HCT116 (cell line): ENCODE measurements around the gene PPP2R1B. TPM values are rescaled to one million over a fixed set of nuclear protein-coding genes. Genes with fewer than 3 reads are reported as not detected.

Source experiments
- ATAC-seq: fragments of 200-7000 bp; cut with Tn5 transposase; 2 replicates; pipeline ENCODE4 v1.9.1; 2020; ENCODE audit warnings: mild to moderate bottlenecking, moderate library complexity
- BruUV-seq: library from RNA; stranded (reverse); fragments of 400-500 nt; replicated peaks from 2 replicates; lab custom pipeline; 2021; lab: Mats Ljungman, UMichigan
- CTCF ChIA-PET: fragments of 300-600 bp; sonication (Branson Sonifier 250); formaldehyde crosslinking; loops from one replicate; lab custom pipeline; 2021; ENCODE audit warnings: antibody characterized with exemption; lab: Charles Lee
- POLR2A ChIA-PET: fragments of 300-600, 350-600 bp; sonication (Branson Sonifier 250); formaldehyde crosslinking; loops from one replicate; lab custom pipeline; 2021; ENCODE audit warnings: antibody characterized with exemption; lab: Charles Lee
- RAD21 ChIA-PET, 2 experiments: fragments of 300-600 bp; sonication (Branson Sonifier 250); formaldehyde crosslinking; loops; one replicate each; lab custom pipeline; 2023; ENCODE audit warnings: low total read pairs in 2 of 2; ENCODE audit not compliant: uncharacterized antibody in 2 of 2, unreplicated experiment in 2 of 2, low non-redundant PET in 1 of 2; lab: Charles Lee
- DNase-seq: peaks from one replicate; pipeline ENCODE4 v3.0.0-alpha.2; 2010; ENCODE audit warnings: low read depth, low spot score
- H2AFZ ChIP-seq: fragments of 200-600 bp; shearing (Covaris generic), sonication (generic); 2 replicates; pipeline ENCODE4 v1.6.1; 2017; ENCODE audit warnings: low read depth, mixed run types, mixed read lengths, antibody characterized with exemption, low read length; ENCODE audit not compliant: poor library complexity, severe bottlenecking
- H3K27ac ChIP-seq: 2 replicates; pipeline ENCODE4 v1.5.1; 2012; ENCODE audit warnings: low read depth, low read length
- H3K27me3 ChIP-seq: fragments of 200-600 bp; sonication (generic); 2 replicates; pipeline ENCODE4 v1.6.1; 2016; ENCODE audit warnings: mixed run types, low read length, mixed read lengths; ENCODE audit not compliant: insufficient read depth
- H3K36me3 ChIP-seq, 2 experiments: fragments of 200-500 bp in 1 of 2; fragments of 200-600 bp in 1 of 2; sonication (Bioruptor generic) in 1 of 2; sonication (generic) in 1 of 2; 2 replicates each; pipeline versions ENCODE4 v1.5.1 to v1.6.1; 2014 to 2016; ENCODE audit warnings: low read length in 2 of 2, inconsistent platforms in 1 of 2, mixed read lengths in 1 of 2, mixed run types in 1 of 2; ENCODE audit not compliant: insufficient read depth in 2 of 2, control insufficient read depth in 1 of 2
- H3K4me1 ChIP-seq, 2 experiments: fragments of 200-600 bp in 1 of 2; sonication (generic) in 1 of 2; 2 replicates each; pipeline versions ENCODE4 v1.5.1 to v1.6.1; 2012 to 2017; ENCODE audit warnings: low read length in 2 of 2, inconsistent platforms in 1 of 2, mild to moderate bottlenecking in 1 of 2, mixed read lengths in 1 of 2, mixed run types in 1 of 2, moderate library complexity in 1 of 2; ENCODE audit not compliant: insufficient read depth in 2 of 2, control insufficient read depth in 1 of 2
- H3K4me2 ChIP-seq: fragments of 200-600 bp; sonication (generic); 2 replicates; pipeline ENCODE4 v1.6.1; 2017; ENCODE audit warnings: mixed run types, low read length, mixed read lengths
- H3K4me3 ChIP-seq, 2 experiments: fragments of 200-600 bp in 1 of 2; sonication (generic) in 1 of 2; replicated peaks in 1 of 2; 2 replicates each; pipeline ENCODE4 v1.5.1; 2011 to 2016; ENCODE audit warnings: low read length in 2 of 2, control low read depth in 1 of 2, low read depth in 1 of 2, mild to moderate bottlenecking in 1 of 2, mixed read lengths in 1 of 2, mixed run types in 1 of 2
- H3K79me2 ChIP-seq: fragments of 200-600 bp; sonication (generic); 2 replicates; pipeline ENCODE4 v1.6.1; 2017; ENCODE audit warnings: mild to moderate bottlenecking, mixed run types, low read length, moderate library complexity, mixed read lengths; ENCODE audit not compliant: insufficient read depth
- H3K9ac ChIP-seq: fragments of 200-600 bp; sonication (generic); 2 replicates; pipeline ENCODE4 v1.6.1; 2016; ENCODE audit warnings: low read length, mixed read lengths
- H3K9me2 ChIP-seq: fragments of 200-600 bp; sonication (generic), shearing (Covaris generic); 2 replicates; pipeline ENCODE4 v1.6.1; 2017; ENCODE audit warnings: mixed run types, mild to moderate bottlenecking, moderate library complexity; ENCODE audit not compliant: insufficient read depth
- H3K9me3 ChIP-seq, 2 experiments: fragments of 200-500 bp in 1 of 2; fragments of 200-600 bp in 1 of 2; sonication (Bioruptor generic) in 1 of 2; sonication (generic) in 1 of 2; 2 replicates each; pipeline ENCODE4 v1.6.1; 2014 to 2017; ENCODE audit warnings: low read length in 2 of 2, mixed read lengths in 2 of 2, inconsistent platforms in 1 of 2, low read depth in 1 of 2, mild to moderate bottlenecking in 1 of 2, mixed run types in 1 of 2, moderate library complexity in 1 of 2; ENCODE audit not compliant: control insufficient read depth in 1 of 2, insufficient read depth in 1 of 2
- H4K20me1 ChIP-seq: fragments of 200-600 bp; sonication (generic), shearing (Covaris generic); 2 replicates; pipeline ENCODE4 v1.6.1; 2017; ENCODE audit warnings: mixed run types, mild to moderate bottlenecking, moderate library complexity; ENCODE audit not compliant: insufficient read depth
- CBX3 ChIP-seq: IDR thresholded peaks from 2 replicates; pipeline ENCODE4 v1.6.1; 2012; ENCODE audit warnings: low read depth
- EZH2phosphoT487 ChIP-seq: fragments of 200-600 bp; IDR thresholded peaks from 2 replicates; pipeline ENCODE4 v1.6.1; 2018; ENCODE audit warnings: antibody characterized with exemption, borderline replicate concordance
- POLR2AphosphoS5 ChIP-seq: IDR thresholded peaks from 2 replicates; pipeline ENCODE4 v1.6.1; 2011; ENCODE audit warnings: mild to moderate bottlenecking, low read depth, low read length, moderate library complexity
- RAD21 ChIP-seq: IDR thresholded peaks from 2 replicates; pipeline ENCODE4 v1.6.1; 2012; ENCODE audit warnings: low read depth, mild to moderate bottlenecking
- SP1 ChIP-seq: IDR thresholded peaks from 2 replicates; pipeline ENCODE4 v1.6.1; 2012; ENCODE audit warnings: low read depth
- YY1 ChIP-seq: IDR thresholded peaks from 2 replicates; pipeline ENCODE4 v1.6.1; 2011; ENCODE audit warnings: low read length, low read depth, moderate library complexity, mild to moderate bottlenecking; ENCODE audit not compliant: insufficient replicate concordance; ENCODE audit errors: extremely low read depth
- intact Hi-C: fragments of 100-400 bp; cut with micrococcal nuclease; formaldehyde crosslinking; loops from 2 replicates; pipeline ENCODE4 v1.10.0; 2022
- total RNA-seq: library from RNA; stranded (reverse); gene quantifications from one replicate; pipeline ENCODE4 v1.2.1, GENCODE V29; 2021; ENCODE audit not compliant: unreplicated experiment
- TF ChIP-seq, protein P1 (sequence below): IDR thresholded peaks from 2 replicates; pipeline ENCODE4 v1.6.1; 2011; ENCODE audit warnings: mild to moderate bottlenecking, low read length, moderate library complexity; ENCODE audit not compliant: insufficient replicate concordance; ENCODE audit errors: extremely low read depth

PPP2R1B gene
- total RNA-seq, 1 experiment from 2014 or later: 24.9 TPM

DNA sequence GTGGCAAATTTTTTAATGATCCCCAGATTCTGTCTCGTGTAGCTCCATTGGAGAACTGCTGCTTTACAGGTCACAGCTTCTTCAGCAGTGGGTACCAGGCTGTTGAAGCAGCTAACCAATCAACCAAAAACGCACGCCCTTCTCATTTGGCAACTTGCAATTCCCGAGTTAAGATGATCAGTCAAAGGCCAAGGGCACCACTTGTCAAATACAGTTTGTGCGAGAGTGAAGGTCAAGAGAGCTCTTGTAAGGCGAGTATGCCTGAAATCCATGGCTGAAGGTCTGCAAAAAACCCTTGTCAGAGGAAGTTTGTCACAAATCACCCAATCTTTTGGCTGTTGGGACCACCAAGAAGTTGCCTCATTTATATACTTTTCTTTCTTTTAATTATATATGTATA is 12.9 kb upstream of the PPP2R1B start:
- TF ChIP-seq, protein P1, sequence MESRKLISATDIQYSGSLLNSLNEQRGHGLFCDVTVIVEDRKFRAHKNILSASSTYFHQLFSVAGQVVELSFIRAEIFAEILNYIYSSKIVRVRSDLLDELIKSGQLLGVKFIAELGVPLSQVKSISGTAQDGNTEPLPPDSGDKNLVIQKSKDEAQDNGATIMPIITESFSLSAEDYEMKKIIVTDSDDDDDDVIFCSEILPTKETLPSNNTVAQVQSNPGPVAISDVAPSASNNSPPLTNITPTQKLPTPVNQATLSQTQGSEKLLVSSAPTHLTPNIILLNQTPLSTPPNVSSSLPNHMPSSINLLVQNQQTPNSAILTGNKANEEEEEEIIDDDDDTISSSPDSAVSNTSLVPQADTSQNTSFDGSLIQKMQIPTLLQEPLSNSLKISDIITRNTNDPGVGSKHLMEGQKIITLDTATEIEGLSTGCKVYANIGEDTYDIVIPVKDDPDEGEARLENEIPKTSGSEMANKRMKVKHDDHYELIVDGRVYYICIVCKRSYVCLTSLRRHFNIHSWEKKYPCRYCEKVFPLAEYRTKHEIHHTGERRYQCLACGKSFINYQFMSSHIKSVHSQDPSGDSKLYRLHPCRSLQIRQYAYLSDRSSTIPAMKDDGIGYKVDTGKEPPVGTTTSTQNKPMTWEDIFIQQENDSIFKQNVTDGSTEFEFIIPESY: no peak
- TF ChIP-seq YY1 (no peak), CBX3 (no peak), SP1 (no peak), POLR2AphosphoS5 (no peak), EZH2phosphoT487 (no peak), RAD21 (no peak)
- no TSS peak for BruUV-seq
- CTCF ChIA-PET: interaction anchor here (0.8 to 1.6 kb wide), 3 partner anchors 63 to 193 kb away, joined by 3 to 6 read pairs (median 3); no protein-coding TSS in a partner anchor

More for the DNA sequence above, 12.9 kb upstream of the PPP2R1B start:
- Histone ChIP-seq H3K27ac (no peak overlapping the region), H3K36me3 (no peaks in the 10 kb centered on the region), H3K9me3 (no peaks in the 10 kb centered on the region), H4K20me1 (no peaks in the 10 kb centered on the region), H3K9me2 (no peaks in the 10 kb centered on the region), H3K9ac (no peak overlapping the region), H3K79me2 (no peaks in the 10 kb centered on the region), H3K4me1 (no peaks in the 10 kb centered on the region), H3K4me3 (no peak overlapping the region), H3K27me3 (no peaks in the 10 kb centered on the region), H3K4me2 (no peak overlapping the region), H2AFZ (no peak overlapping the region)
- ChIA-PET RAD21 (interaction anchor here in 1 of 2 experiments (0.6 kb wide), 1 partner anchor 685 kb away, joined by 3 read pairs; no protein-coding TSS in a partner anchor), POLR2A (no interaction called here)
- intact Hi-C loops: loop anchor here (5.0 kb wide), 1 partner anchor 63 kb away; no protein-coding TSS in a partner anchor
- DNase-seq (no peak), ATAC-seq (no peak)
